Coronary artery (tissue), 2 donors: ENCODE results near the gene NHLH2.

Experiments used
- DNase-seq: peaks from one replicate; pipeline ENCODE4 v3.0.0-alpha.2; 2017; ENCODE audit warnings: low spot score
- H3K27ac ChIP-seq, 2 donors: fragments of 200-600 bp; sonication (generic); one replicate each; pipeline ENCODE4 v1.5.1; 2016 to 2019
- H3K4me3 ChIP-seq: fragments of 200-600 bp; sonication (generic); 2 replicates; pipeline ENCODE4 v1.5.1; 2016; ENCODE audit warnings: mild to moderate bottlenecking, moderate library complexity
- TF ChIP-seq, protein P1 (sequence below): fragments of 200-600 bp; sonication (generic); IDR thresholded peaks from one replicate; pipeline ENCODE4 v1.5.1; 2019; ENCODE audit warnings: antibody characterized with exemption

The NHLH2 gene

DNA sequence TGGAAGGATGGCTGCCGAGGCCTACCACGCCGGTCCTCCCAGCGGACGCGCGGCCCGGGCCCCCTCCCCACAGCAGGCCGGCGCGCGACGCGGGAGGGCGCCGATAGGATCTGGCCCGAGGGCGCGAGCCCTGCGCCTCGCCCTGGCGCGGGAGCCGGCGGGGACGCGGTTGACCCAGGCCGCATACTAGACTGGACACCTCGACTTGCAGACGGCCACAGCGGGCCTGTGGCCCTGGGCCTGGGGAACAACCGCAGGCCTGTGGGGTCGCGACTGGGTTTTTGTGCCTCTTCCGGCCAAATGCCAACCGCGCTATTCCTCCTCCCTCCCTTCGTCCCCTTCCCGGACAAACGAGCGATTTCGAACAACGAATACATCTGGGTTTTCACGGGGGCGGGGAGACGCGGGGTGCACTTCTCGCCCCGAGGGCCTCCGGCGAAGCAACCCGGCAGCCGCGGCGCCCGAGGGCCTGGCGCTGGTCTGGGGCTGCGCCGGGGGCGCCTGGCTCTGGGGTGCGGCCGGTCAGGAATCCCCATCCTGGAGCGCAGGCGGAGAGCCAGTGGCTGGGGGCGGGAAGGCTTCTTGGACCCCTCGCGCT, 2.4 kb downstream of the NHLH2 start:
- TF ChIP-seq, protein P1, sequence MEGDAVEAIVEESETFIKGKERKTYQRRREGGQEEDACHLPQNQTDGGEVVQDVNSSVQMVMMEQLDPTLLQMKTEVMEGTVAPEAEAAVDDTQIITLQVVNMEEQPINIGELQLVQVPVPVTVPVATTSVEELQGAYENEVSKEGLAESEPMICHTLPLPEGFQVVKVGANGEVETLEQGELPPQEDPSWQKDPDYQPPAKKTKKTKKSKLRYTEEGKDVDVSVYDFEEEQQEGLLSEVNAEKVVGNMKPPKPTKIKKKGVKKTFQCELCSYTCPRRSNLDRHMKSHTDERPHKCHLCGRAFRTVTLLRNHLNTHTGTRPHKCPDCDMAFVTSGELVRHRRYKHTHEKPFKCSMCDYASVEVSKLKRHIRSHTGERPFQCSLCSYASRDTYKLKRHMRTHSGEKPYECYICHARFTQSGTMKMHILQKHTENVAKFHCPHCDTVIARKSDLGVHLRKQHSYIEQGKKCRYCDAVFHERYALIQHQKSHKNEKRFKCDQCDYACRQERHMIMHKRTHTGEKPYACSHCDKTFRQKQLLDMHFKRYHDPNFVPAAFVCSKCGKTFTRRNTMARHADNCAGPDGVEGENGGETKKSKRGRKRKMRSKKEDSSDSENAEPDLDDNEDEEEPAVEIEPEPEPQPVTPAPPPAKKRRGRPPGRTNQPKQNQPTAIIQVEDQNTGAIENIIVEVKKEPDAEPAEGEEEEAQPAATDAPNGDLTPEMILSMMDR = no peak
- Histone ChIP-seq H3K27ac (no peak overlapping the region), H3K4me3 (peak overlapping the region; percentile 67)
- no peak for DNase-seq

DNA sequence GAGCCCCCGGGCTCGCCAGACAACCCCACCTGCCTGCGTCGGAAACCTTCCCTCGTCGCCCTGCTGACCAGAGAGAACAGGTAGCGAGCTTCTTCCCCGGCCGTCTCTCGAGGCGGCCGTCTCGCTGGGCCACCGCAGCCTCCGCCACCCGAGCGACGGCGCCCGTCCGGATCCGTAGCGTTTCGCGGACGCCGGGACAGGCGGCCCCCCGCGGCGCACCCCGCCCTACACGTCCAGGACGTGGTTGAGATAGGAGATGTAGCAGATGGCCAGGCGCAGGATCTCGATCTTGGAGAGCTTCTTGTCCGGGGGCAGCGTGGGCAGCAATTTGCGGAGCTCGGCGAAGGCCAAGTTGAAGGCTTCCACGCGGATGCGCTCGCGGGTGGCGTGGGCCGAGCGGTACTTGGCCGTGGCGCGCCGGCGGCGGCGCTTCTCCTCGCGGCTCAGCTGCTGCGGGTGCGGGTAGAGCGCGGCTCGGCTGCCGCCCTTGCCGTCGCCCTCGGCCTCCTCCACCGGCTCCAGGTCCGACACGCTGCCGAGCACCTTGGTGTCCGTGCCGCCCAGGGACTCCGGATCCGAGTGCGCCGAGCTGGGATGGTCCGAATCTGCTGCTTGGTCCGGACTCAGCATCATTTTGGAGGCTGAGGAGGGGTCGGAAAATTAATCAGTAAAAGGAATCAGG, 3.0 kb downstream of the NHLH2 start:
- no peak for DNase-seq
- Histone ChIP-seq H3K27ac (no peak overlapping the region), H3K4me3 (peak overlapping the region; percentile 67)
- TF ChIP-seq, protein P1 = no peak

DNA sequence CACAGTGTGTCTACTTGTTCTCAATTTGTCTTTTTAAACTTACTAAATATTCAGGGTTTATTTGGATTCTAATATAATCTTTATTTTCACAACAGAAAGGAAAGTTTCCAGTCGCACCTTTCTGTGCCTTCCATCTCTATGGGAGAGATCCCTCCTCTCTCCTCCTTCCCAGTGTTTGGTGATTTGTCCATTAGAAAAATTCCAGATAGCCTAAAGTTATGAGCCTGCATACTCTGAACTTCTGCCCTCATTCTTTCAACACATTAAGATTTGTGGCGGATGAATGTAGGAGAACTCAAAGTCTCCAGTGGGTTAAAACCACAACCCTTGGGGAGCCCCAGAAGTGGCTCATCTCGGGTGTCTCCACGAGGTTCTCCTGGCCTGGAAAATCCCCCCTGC, 3.6 kb downstream of the NHLH2 start:
- DNase-seq = no peak
- TF ChIP-seq, protein P1 = no peak
- H3K27ac ChIP-seq = no peak overlapping the region
- no peak overlapping the region for H3K4me3 ChIP-seq

DNA sequence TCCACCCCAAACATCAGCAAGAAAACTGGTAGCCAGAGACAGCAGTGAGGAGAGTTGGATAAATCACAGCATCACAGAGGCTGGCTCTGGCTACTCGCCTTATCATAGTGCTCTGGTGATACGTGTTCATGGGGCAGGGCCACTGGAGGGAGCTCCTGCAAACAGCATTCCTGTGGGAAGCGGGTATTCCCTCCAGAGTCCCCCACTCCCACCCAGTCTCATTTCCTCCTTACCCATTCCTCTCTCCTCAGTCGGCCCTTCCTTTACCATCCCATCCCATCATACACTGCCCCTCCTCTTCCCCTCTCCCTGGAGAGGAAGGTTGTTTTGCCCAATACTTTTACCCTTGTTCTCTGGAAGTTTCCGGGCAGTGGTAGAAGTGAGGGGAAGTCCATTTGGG, 7.1 kb downstream of the NHLH2 start:
- TF ChIP-seq, protein P1 = no peak
- no peak overlapping the region for H3K4me3 ChIP-seq
- DNase-seq = no peak
- H3K27ac ChIP-seq = no peak overlapping the region

DNA sequence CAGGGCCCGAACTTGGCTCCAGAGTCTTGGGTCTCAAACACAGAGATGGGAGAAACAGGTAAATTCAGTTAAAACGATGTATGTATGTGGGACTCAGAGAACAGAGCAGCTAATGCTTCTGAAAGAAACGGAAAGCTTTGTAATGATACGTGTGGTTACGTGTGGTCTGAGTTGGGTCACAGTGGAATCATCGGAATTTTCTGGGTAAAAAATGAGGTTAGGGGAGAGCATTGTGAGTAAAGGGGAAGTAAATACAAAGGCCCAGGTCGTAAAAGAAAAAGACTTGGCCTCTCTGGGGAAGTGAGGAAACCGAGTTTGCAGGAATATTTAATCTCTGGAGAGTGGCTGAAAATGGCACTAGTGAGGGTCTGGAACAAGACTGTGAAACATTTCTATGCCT, 8.3 kb downstream of the NHLH2 start:
- H3K4me3 ChIP-seq = no peak overlapping the region
- TF ChIP-seq, protein P1 = no peak

DNA sequence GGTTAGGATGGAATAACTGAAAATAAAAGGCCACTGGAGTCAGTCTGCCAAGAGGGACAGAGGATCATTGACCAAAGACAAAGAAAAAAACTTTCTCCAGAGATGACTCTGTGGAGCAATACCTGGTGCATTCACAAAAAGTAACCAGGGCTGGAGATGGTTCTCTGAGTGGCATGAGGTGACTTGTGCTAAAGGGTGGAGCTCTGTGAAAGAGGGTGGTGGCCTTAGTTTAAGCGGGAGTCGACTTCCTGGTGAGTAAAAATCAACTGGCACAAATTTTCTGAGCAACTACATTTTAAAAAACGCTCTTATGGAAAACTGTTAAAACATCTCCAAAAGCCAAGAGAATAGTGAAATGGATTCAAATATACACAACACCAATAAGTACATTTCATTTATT, 10.0 kb downstream of the NHLH2 start:
- H3K27ac ChIP-seq = no peak overlapping the region
- no peak overlapping the region for H3K4me3 ChIP-seq
- TF ChIP-seq, protein P1 = no peak
- DNase-seq = no peak

More for the DNA sequence above, 8.3 kb downstream of the NHLH2 start:
- H3K27ac ChIP-seq = no peak overlapping the region
- no peak for DNase-seq

DNA sequence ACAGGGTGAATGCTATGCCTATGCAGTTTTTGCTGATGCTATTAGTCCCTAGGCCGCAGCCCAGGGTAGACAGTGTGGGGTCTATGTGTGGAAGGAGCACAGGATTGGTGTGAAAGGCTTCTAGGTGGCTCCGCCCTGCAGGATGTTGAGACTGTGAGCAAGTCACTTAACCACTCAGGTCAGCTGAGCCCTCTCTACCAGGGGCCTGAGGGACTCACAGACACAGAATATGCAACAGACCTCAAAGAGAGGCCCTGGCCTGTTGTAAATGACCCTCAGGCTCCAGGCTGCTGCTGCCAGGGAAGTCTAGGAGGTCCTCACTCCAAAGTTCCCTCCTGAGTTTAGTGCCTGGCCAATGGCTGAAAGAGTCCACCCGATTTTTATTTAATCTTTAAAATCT, 11.0 kb downstream of the NHLH2 start:
- Histone ChIP-seq H3K4me3 (no peak overlapping the region), H3K27ac (no peak overlapping the region)
- no peak for DNase-seq
- TF ChIP-seq, protein P1 = no peak
